M059J (cell line): Measurements from ENCODE around the gene DNAJC8. TPM values are rescaled to one million over a fixed set of nuclear protein-coding genes. Genes with fewer than 3 reads are reported as not detected.

Source experiments
- DNase-seq: peaks from one replicate; pipeline ENCODE4 v3.0.0-alpha.2; 2012; ENCODE audit warnings: low read depth
- total RNA-seq: library from RNA; depleted of rRNA; stranded (reverse); fragments of >200 nt; shearing (Covaris generic); gene quantifications from 2 replicates; pipeline ENCODE4 v1.2.3, GENCODE V29; 2014

The DNAJC8 gene
- total RNA-seq, 1 experiment from 2014 or later = 140 TPM

DNA sequence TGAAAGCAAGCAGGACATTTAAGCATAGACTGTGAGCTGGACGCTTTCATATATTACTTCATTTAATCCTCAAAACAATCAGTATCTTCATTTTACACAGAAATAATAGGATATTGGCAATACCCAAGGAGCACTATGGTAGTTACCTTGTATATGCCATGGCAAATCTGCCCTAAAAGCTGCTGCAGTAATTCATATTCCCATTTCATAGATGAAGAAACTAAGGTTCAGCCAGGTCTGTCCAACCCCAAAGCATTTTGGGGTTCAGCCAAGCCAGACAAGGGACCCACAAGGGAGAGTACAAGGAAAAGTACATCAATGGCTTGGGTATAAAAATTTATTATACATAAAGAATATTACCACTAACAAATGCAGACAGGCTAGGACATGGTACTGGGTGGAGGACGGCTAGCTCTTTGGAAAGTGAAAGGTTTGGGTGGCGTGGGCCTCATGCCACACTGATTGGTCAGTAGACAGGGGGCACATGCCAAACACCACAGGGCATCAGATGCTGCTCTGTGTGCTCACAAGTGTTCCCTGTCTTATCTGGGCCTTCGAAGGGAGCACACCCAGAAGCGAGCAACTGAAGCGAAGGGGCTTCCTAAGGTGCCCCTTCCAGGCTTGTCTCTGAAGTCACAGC lies 32.5 kb downstream of the DNAJC8 start:
- no peak for DNase-seq

DNA sequence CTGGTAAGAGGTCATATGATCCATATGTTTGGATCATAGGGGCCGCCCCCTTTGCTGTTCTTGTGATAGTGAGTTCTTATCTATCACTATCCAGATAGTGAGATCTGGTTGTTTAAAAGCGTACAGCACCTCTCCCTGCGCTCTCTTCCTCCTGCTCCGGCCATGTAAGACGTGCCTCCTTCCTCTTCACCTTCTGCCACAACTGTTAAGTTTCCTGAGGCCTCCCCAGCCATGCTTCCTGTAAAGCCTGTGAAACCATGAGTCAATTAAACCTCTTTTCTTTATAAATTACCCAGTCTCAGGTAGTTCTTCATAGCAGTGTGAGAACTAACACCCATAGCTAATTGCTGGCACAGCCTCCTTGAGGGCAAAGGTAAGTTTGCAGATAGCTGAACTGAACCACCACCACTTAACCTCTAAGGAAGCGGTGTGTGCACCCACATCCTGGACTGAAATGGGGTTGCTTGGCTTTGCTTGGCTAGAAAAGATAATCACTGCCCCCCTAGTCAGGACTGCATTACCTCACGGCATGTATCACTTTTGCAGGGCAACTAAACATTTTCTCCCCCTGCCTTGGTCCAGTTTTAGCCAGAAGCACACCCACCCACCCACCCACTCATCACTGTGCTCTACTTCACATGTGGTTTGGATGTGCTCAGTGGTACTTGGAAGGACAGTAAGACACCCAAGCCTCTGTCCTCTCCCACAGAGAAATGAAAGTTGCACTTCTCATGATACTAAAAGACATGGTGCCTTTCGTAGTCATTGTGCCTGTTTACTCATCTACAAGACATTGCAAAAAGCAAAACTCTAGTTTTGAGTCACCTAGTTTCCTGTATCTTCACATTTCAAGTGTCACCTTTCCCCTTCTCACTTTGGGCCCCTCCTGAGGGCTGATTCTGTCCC lies 33.2 kb downstream of the DNAJC8 start:
- no peak for DNase-seq

DNA sequence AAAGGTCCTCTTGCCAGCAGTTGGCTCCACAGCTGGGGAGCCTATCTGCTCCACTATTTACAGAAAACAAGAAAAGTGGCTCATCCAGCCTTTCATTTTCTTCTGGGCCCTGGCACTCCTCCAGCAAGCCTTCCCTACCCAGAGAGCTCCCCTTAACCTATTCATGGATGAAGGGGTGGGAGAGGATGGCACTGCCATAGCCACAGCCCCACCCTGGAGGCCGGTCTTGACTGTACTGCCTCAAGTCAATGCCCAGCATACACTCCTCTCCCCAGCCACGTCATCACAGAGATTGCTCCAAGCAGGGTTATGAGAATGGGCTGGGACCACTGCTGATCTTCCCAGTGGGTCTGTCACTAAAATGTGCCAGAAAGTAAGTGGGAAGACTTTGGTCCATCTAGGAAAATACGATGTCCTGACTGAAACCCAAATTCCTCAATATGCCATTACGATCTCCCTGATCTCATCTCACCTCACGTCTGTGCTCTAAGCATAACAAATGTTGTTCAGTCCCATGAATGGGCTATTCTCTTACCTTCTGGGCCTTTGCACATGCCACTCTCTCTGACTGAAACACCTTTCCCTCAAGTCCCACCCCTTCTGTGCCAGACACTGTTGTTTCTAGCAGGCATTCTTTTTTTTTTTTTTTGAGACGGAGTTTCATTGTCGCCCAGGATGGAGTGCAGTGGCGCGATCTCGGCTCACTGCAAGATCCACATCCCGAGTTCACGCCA lies 35.0 kb downstream of the DNAJC8 start:
- peak; percentile 13 for DNase-seq

DNA sequence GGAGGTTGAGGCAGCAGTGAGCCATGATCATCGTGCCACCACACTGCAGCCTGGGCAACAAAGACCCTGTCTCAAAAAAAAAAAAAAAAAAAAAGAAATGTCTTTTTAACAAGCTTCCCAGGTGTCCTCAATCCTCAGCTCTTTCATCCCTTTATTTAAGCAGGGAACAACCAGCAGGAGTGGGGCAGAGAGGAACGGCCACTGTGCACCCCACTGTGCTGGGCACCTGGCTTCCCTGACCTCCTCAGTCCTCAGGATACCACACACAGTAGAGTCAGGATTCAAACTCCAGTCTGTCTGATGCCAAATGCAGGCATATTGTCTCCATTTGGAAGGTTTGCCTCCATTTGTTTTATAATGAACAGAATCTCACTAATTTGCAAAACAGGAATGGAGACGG lies 36.5 kb downstream of the DNAJC8 start:
- no peak for DNase-seq

DNA sequence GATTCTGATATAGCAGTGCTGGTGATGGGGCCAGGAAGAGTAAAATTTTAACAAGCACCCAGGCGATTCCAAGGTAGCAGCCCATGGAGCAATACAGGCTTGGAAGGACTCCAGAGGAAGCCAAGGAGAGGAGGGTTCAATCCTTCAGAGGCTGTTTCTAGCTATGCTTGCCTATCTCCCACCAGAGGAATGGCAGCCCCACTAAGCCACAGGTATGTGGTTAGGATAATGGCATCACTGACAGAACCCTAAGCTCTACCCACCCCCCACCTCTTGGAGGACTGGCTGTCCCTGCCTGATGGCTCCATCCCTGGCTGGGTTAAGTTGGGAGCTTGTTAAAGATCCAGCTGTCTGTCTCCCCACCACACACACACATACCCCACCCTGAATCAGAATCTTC lies 37.0 kb downstream of the DNAJC8 start:
- DNase-seq = peak; percentile 17

DNA sequence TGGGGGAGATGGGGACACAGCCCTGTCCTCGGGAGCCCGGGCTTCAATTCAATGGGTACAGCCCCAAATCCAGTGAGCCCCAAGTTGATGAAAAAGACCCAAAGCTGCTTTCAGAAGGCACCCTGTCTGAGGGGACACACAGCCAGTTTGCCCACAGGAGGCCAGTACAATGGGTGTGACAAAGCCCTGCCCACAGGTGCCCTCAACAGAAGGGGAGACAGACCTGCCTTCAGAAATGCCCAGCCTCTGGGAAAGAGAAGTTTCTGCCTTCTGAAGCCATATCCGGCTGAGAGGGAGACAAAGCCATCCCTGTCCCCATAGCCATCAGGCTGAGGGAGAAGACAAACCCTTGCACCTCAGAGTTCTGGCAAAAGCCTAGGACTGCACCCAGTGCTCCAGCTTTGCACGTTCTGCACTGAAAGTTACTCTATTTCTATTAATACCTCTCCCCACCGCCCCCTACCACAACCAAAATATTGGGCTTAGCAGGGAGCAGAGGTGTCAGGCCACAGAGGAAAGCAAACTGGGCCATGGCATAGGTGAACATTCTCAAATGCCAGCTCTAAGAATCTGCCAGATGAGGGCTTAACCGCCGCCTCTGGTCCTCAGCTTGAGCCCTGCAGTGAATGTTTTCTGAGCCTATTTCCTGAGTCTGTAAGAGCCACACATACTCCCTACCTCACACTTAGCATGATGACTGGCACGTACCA lies 38.3 kb downstream of the DNAJC8 start:
- no peak for DNase-seq

DNA sequence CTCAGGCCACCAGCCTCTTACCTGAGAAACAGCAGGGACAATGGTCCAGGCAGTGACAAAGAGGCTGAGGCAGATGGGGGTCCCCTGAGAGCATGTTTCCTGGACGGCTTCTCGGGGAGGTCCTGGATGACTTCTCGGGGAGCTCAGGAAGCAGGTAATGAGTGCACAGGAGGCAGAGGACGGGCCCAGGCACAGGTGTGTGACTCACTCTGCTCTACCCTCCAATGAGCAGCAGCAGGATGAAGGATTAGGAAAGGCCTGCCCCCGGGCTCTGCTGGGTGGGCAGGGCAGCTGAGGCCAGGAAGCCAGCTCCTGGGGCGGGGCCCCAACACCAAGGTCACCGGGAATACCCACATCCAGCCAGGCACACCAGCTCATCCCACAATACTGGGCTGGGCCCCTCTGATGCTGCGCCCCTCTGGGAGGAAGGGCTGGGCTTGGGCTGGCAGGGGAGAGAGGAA lies 39.1 kb downstream of the DNAJC8 start:
- peak; percentile 35 for DNase-seq

DNA sequence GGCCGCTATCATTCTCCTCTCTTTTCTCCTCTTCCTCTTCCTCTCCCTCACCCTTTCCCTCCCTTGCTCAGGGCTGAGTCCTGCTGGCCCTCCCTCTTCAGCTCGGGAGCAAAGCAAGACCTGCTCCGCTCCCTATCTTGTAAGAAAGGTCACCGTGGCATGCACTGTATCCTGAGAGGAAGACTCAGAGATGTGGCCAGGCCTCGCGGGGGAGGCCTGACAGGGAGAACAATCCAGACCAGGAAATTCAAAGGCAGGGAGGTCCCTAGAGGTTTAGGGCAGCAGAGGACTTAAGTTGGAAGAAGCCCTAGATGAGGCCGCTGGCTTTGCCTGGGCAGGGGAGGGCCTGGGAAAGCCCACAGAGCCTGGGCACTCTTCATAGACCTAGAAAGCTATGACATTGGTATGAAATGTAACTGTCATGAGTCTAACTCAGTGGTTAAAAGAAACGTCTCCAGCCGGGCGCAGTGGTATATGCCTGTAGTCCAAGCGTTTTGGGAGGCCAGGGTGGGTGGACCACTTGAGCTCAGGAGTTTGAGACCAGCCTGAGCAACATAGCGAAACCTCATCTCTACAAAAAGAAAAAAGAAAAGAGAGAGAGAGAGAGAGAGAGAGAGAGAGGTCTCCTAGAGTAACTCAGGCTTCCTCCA lies 41.7 kb downstream of the DNAJC8 start:
- no peak for DNase-seq

DNA sequence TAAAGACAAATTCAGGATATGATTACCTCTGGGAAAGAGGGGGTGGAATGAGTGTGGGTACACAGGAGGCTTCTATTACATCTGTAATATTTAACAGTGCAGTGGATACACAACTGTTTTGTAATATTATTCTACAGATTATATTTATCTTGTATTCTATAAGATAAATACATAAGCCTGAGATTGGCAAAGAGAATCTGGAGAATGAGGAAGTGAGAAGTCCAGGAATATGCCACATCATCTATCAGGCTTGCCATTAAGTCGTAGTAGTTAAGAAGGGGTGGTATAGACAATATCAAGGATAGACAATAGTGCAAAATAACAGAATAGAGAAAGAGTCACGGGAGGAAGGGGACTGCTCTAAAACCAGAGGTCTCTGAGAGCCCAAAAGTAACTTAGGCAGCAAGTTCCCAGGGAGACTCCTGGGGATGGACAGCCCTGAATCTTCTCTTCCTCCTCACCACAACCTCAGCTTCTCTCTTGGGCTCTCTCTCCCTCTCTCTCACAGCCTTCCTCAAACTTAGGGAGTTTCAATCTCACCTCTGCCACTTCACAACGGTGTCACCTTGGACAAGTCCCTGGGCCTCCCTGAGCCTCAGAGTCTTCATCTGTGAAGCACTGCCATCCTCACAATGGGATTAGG lies 42.4 kb downstream of the DNAJC8 start:
- DNase-seq = no peak

DNA sequence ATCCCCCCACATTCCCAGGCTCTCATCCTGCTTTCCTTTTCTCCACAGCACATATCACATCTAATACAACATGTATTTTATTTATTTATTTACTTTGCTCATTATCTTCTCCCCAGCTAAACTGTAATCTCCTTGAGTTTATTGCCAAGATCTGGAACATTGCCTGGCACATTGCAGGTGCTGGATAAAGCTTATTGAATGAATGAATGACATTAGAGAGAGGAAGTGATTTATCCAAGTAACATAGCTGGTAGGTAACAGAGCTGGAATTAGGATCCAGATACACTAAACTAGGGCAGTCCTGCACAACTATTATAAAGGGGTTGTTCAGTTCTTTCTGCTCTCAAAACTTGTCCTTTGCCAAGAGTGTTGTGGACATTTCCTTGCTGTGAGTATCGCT lies 47.8 kb downstream of the DNAJC8 start:
- DNase-seq = no peak

DNA sequence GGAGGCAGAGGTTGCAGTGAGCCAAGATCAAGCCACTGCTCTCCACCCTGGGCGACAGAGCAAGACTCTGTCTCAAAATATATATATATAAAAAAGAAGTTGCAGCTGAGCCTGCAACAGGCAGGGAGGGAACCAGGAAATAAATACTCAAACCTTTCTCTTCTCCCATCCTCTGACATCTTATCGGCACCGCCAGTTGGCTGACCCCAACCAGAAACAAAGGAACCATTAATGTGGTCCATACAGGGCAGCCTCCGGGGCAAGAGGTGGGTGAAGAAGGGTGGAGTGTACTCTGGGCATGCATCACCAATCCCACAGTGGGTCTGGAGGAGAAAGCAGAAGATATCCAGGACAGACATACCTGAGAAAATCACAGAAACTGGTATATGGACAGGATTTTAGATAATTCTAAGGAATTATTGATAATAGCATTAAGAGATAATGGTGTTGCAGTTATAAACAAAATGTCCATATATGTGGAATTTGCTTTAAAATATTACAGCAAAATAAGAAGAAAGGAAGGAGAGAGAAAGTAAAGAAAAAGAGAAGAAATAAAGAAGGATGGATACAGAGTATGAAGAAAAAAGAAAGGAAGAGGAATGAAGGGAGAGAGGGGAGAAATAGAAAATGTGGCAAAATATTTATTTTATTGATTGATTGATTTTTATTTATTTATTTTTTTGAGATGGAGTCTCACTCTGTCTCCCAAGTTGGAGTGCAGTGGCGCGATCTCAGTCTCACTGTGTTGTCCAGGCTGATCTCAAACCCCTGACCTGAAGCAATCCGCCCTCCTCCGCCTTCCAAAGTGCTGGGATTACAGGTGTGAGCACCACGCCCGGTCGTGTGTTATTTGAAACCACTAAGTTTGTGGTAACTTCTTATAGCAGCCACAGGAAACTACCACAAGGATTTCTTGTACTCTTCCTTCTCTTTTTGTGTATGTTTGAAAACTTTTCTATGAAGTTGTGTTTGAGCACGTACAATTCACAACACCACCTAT lies 52.2 kb downstream of the DNAJC8 start:
- DNase-seq = no peak

DNA sequence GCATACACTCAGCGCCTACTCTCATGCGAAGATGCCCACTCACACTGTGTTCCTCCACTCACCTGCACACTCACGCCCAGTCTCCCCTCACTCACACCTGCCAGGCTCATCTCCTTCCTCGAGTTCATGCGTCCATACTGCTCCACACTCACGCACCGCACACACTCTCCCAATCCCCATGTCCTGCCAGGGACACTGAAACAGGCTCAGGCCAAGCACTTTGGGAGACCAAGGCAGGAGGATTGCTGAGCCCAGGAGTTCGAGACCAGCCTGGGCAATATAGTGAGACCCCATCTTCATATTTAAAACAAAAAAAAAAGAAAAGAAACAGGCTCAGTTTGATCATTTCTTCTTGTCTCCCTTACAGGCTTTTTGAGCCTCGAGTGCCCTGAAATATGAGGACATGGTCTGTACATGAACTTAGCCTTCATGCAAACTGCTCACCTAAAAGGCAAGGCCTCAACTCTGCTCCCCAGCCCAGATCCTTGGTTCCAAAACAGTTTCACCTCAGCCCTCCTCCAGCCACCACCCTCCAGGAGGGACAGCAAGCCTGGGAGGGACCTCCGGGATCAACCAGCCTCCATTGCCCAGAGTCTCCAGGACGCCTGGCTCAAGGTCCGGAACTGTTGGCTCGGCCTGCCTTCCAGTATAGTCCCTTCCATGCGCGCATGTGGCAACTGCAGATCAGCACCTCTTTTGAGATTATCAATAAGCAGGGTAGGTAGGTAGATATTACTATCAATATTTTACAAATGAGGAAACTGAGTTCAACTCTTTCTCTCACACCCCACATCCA lies 53.9 kb downstream of the DNAJC8 start:
- DNase-seq = no peak

DNA sequence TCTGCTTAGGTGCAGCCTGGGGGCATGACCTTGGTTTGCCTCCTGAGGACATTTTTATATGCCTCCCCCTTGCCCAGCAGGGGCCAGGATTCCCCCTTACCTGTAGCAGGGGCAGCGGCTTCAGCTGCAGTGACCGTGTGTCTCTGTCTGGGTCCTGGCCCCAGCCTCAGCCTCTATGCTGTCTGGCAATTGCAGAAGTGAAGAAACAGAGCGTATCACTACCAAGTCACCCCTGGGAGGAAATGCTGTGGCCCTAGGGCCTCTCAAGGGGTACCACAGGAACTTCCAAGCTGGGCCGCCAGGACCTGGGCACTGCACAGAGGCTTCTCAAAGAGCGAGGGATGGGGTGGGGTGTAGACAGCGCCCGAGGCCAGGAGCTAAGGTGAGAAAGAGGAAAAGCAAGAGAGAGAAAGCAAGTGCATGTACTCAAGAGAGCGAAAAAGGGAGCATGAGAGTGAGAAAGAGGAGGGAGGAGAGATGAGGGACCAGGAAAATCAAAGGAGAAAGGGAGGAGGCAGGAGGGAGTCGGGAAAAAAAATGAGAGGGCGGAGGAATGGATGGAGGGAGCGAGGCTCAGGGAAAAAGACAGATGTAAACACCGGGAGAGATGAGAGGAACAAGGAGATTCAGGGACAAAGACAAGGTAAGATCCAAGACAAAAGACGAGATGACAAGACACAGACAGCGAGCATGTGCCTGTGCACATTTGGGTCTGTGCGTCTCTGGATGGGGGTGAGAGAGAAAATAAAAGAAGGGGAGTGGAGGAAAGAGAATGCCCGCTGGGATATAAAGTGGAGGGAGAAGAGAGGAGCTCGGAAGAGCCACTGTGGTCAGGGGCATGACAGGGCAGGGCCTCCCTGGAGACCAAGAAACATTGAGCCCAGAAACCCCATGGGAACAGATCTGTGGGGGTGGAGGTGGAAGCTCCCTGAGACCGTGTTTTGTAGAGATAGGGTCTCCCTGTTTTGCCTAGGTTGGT lies 56.0 kb downstream of the DNAJC8 start, which contains the start of gene PTAFR:
TSS of gene PTAFR (minus strand) at position 199 of the 979 bp plus-strand sequence. CDS start 25,669 bp downstream, outside the sequence.
- DNase-seq = no peak

DNA sequence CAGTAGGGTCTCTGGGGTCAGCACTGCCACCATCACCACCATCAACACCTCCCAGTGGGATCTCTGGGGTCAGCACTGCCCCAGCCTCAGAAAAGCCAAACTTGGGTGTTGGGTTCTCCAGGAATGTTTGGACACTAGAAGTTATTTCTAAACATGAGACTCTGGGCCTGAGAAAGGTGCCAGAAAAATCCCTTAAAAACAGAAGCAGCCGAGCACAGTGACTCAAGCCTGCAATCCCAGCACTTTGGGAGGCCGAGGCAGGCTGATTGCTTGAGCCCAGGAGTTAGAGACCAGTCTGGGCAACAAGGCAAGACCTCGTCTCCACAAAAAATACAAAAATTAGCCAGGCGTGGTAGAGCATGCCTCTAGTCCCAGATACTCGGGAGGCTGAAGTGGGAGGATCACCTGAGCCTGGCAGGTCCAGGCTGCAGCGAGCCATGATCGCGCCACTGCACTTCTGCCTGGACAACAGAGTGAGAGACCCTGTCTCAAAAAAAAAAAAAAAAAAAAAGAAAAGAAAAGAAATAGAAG lies 56.8 kb downstream of the DNAJC8 start:
- DNase-seq = no peak

DNA sequence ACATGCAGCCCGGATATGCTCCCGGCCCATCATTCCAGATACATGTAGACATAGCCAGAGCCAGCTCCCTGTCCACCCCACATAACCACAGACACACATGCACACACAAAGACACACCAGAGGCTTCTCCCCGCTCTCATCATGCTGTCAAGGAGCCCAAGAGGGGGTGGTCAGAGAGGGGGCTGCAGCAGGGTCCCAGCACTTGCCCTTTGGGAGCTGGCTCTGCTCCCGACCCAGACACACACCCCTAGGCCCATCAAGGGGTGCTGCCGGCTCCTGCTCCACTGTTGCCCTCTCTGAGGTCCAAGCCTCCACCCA lies 58.9 kb downstream of the DNAJC8 start:
- DNase-seq = no peak

DNA sequence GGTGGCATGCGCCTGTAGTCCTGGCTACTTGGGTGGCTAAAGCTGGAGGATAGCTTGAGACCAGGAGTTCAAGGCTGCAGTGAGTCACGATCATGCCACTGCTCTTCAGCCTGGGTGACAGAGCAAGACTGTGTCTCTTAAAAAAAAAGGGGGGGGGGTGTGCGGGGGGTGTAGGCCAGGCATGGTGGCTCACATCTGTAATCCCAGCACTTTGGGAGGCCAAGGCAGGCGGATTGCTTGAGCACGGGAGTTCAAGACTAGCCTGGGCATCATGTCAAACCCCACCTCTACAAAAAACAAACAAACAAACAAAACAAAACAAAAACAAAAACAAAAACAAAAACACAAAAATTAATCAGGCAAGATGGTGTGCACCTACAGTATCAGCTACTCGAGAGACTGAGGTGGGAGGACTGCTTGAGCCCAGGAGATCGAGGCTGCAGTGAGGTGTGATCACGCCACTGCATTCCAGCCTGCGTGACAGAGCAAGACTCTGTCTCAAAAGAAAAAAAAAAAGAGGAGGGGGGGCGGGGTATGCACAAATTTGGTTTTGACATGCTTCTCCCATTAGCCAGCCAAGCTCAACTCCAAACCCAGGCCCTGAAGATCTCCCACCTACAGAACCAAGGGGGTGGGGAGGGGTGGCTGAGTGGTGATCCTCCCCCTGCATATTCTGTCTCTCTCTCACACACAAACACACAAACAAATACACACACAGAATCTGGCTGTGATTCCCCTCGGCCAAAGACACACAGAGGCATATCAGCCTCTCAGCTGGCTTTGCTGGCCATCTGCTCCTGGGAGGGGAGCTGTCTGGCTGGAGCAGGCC lies 59.5 kb downstream of the DNAJC8 start:
- DNase-seq = peak; percentile 62
